Activated CD8-positive, alpha-beta memory T cell treated with anti-CD3 and anti-CD28 coated beads for 36 hours (primary cell): Measurements from ENCODE around the gene DVL2. TPM values are rescaled to one million over a fixed set of nuclear protein-coding genes. Genes with fewer than 3 reads are reported as not detected.

ENCODE experiments used
- CTCF ChIA-PET: fragments of 350-600 bp; sonication (Branson Sonifier 250); formaldehyde crosslinking; loops from one replicate; lab custom pipeline; 2021; ENCODE audit warnings: antibody characterized with exemption; lab: Charles Lee
- POLR2A ChIA-PET: fragments of 350-600 bp; sonication (Branson Sonifier 250); formaldehyde crosslinking; loops from one replicate; lab custom pipeline; 2021; ENCODE audit warnings: antibody characterized with exemption; lab: Charles Lee
- total RNA-seq, 2 experiments: library from RNA; stranded (reverse); gene quantifications; one replicate each; pipeline ENCODE4 v1.2.3, GENCODE V29; 2021

The DVL2 gene
- total RNA-seq, 2 experiments from 2014 or later = 64.4 to 68.9 TPM

- POLR2A ChIA-PET = interaction anchor here (1.1 kb wide), 1 partner anchor 9 kb away, joined by 6 read pairs; the partner anchor contains the start of gene CTDNEP1
- CTCF ChIA-PET = interaction anchor here (0.9 to 1.3 kb wide), 3 partner anchors 9 to 22 kb away, joined by 3 read pairs; partner anchors contain the start of genes CTDNEP1 and ELP5
Measured at GRCh38 chr17:7242717-7243452, 8.6 kb upstream of the DVL2 start.

DNA sequence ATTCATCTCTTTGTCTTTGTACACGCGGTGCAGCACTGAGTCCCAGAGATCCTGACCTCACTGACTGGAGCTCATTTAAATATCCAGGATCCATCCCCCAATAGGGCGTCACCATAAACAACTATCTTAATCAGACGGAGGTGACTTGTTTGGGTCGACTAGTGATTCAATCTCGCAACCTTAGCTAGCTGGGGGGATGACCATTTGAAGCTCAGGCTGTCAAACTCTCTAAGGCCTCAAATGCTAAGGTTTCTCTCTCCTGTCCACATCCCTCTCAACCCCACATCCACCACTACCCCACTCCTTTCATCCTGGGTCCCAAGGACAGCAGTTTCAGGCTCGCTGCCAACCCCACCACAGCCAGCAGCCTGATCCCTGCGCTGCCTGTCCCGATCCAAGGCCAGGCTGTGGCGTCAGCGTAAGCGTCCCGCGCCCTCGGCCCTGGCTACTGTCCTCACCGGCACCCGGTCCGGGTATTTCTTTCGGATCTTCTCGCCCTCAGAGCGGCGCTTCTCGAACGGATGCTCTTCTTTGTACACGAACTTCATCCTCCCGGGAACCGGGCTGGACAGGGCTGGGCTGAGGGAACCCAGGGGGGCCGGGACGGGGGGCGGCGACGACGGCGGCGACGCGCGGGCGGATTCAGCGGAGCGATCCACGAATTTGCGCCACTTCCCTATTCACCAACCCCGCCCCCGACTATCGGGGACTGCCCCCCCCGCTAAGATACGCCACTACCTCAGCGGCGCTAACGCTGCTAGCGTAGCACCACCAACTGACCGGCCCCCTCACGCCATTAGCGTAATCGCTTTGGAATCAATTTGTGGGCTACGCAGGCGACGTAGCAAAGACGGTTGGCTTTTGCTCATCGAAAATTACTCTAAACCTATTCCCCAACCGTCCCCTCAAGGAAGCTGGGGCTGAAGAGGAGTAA is 7.7 kb upstream of the DVL2 start, which contains the start of gene GABARAP:
Gene GABARAP, minus strand, starts transcription at position 667 of the 934 bp plus-strand sequence. Its CDS starts 119 bp downstream, at position 548.
- CTCF ChIA-PET = interaction anchor here (0.9 to 3.0 kb wide), 5 partner anchors 9 to 54 kb away, joined by 3 to 17 read pairs (median 3); partner anchors contain the start of genes CTDNEP1 and ELP5
- POLR2A ChIA-PET = interaction anchor here (0.6 to 1.1 kb wide), 3 partner anchors 9 to 612 kb away, joined by 3 to 7 read pairs (median 6); partner anchors contain the start of gene CTDNEP1

GRCh38 chr17:7241090-7241733 is 6.9 kb upstream of the DVL2 start:
- ChIA-PET CTCF (interaction anchor here (1.3 to 3.0 kb wide), 3 partner anchors 9 to 55 kb away, joined by 3 to 17 read pairs (median 7); partner anchors contain the start of genes CTDNEP1 and ELP5), POLR2A (interaction anchor here (0.6 to 1.1 kb wide), 3 partner anchors 20 to 612 kb away, joined by 3 to 7 read pairs (median 6); no protein-coding TSS in a partner anchor)

DNA sequence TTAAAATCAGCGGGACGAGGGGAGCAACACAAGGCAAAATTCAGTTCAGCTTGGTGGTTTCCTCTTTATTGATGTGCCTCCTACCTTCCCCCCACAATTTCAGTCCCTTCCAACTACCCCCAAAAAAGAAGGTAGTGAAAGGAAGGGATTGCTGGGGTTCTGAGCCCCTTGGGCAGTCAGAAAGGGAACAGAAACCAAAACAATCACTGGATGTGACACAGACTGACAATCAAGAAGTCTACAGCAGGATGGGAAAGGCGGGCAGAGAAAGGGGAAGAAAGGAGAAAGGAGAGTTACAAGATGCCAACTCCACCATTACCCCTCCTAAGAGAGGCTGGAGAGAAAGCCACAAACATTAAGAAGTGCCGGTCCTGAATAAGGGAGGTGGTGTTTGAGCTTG is 6.1 kb upstream of the DVL2 start:
- CTCF ChIA-PET = interaction anchor here (1.3 to 3.0 kb wide), 3 partner anchors 10 to 56 kb away, joined by 3 to 17 read pairs (median 7); partner anchors contain the start of genes CTDNEP1 and ELP5
- POLR2A ChIA-PET = interaction anchor here (0.9 kb wide), 1 partner anchor 41 kb away, joined by 4 read pairs; the partner anchor contains the start of gene SLC2A4

GRCh38 chr17:7239091-7240027 is 5.0 kb upstream of the DVL2 start, which contains the start of gene PHF23:
Gene PHF23, minus strand, starts transcription at chr17:7239457. Its CDS starts 178 bp downstream, at chr17:7239279.
- ChIA-PET POLR2A (interaction anchor here (0.9 to 4.2 kb wide), 5 partner anchors 12 to 341 kb away, joined by 3 to 19 read pairs (median 4); partner anchors contain the start of genes ACADVL, CTDNEP1, DLG4 and ELP5), CTCF (interaction anchor here (1.0 to 3.0 kb wide), 4 partner anchors 11 to 57 kb away, joined by 4 to 17 read pairs (median 6); partner anchors contain the start of genes ACADVL, CTDNEP1, DLG4 and ELP5)

GRCh38 chr17:7238420-7239090 is 4.2 kb upstream of the DVL2 start:
- CTCF ChIA-PET = interaction anchor here (0.7 to 1.8 kb wide), 2 partner anchors 18 to 25 kb away, joined by 3 to 5 read pairs; no protein-coding TSS in a partner anchor
- POLR2A ChIA-PET = interaction anchor here (0.6 to 4.2 kb wide), 8 partner anchors 10 to 342 kb away, joined by 3 to 19 read pairs (median 3); partner anchors contain the start of genes ACADVL, ACAP1, CTDNEP1 and DLG4

- POLR2A ChIA-PET = interaction anchor here (0.5 to 4.2 kb wide), 8 partner anchors 11 to 99 kb away, joined by 3 to 19 read pairs (median 3); partner anchors contain the start of genes ACADVL, ACAP1, CTDNEP1 and DLG4
- CTCF ChIA-PET = interaction anchor here (0.7 to 1.8 kb wide), 2 partner anchors 17 to 25 kb away, joined by 3 to 5 read pairs; no protein-coding TSS in a partner anchor
Measured at GRCh38 chr17:7237761-7238419, 3.6 kb upstream of the DVL2 start.

- ChIA-PET CTCF (interaction anchor here (0.9 kb wide), 1 partner anchor 17 kb away, joined by 3 read pairs; no protein-coding TSS in a partner anchor), POLR2A (interaction anchor here (0.5 to 4.2 kb wide), 4 partner anchors 14 to 23 kb away, joined by 3 to 19 read pairs (median 6); partner anchors contain the start of genes ACADVL, CTDNEP1, DLG4 and ELP5)
Measured at GRCh38 chr17:7237266-7237760, 3.0 kb upstream of the DVL2 start.

- ChIA-PET CTCF (interaction anchor here (0.9 kb wide), 1 partner anchor 17 kb away, joined by 3 read pairs; no protein-coding TSS in a partner anchor), POLR2A (interaction anchor here (4.2 kb wide), 1 partner anchor 17 kb away, joined by 19 read pairs; the partner anchor contains the start of genes ACADVL and DLG4)
Measured at GRCh38 chr17:7236808-7237207, 2.5 kb upstream of the DVL2 start.

DNA sequence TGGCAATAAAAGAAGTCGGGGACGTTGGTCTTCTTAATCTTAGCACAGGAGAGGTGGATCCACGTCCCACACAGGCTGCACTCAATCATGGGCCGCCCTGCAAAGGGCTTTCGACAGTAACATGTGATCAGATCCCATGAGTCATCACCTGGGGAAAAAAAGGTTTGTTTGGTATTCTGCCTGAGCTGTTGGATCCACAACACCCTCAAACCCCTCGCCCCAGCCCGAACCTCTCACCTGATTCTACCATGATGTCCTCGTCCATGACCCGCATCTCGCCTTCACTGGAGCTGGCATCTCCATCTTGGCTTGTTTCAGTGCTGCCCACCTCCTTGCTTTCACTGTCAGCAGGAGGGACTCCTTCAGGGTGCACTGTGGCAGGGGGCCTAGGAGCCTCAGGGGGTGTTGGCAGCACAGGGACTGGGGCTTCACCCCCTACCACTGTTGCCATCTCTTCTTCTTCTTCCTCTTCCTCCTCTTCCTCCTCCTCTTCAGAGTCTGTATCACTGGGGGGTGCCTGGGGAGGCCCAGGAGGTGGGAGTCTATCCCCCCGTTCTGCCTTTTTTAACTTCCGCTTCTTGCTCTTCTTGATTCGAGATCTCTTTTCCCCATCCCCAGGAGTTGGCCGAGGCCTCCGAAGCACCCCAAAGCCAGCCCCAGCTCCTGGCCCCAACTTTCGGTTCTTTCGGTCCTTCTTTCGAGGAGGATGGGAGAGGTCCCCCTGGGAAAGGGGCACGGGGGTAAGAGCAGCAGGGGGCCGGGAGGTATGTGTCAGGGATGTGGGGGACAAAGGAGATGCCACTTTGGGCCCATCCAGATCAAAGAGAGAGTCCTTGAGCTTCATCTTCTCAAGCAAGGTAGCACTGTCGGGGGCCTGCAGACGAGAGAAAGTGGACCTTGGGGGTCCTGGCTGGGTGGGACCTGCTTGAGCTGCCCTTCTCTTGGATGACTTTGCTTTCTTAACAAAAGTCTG is 1.7 kb upstream of the DVL2 start:
- ChIA-PET POLR2A (interaction anchor here (4.2 kb wide), 1 partner anchor 17 kb away, joined by 19 read pairs; the partner anchor contains the start of genes ACADVL and DLG4), CTCF (interaction anchor here (0.5 to 1.5 kb wide), 3 partner anchors 16 to 92 kb away, joined by 3 to 4 read pairs (median 3); no protein-coding TSS in a partner anchor)

DNA sequence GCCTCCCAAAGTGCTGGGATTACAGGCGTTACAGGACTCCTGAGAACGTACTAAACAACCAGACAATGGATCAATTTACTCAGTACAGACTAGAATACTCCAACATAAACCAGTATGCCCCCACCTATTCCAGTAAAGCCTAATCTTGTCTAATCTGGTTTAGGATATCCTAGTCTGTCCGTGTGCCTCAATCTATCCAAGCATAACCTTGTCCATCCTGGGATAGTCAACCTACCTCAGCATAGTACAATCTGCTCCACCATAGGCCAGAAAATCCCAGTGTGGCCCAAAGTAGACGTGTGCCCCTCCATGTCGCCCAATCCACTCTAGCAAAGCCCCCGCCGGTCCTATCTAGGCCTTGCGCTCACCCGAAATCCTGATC is 625 bp downstream of the DVL2 start:
- ChIA-PET CTCF (interaction anchor here (0.6 to 1.6 kb wide), 4 partner anchors 13 to 63 kb away, joined by 4 to 7 read pairs (median 4); partner anchors contain the start of gene ACADVL), POLR2A (interaction anchor here (1.1 to 1.7 kb wide), 3 partner anchors 11 to 14 kb away, joined by 4 to 11 read pairs (median 5); partner anchors contain the start of genes ACADVL and DLG4)

- ChIA-PET POLR2A (interaction anchor here (1.1 kb wide), 1 partner anchor 11 kb away, joined by 3 read pairs; no protein-coding TSS in a partner anchor), CTCF (interaction anchor here (0.8 to 1.5 kb wide), 2 partner anchors 12 to 186 kb away, joined by 3 to 7 read pairs; partner anchors contain the start of gene ACADVL)
Measured at GRCh38 chr17:7232114-7232513, 2.2 kb downstream of the DVL2 start.

GRCh38 chr17:7229504-7229903 is 4.8 kb downstream of the DVL2 start:
- ChIA-PET POLR2A (interaction anchor here (0.6 to 1.5 kb wide), 3 partner anchors 9 to 427 kb away, joined by 3 to 6 read pairs (median 3); partner anchors contain the start of genes ACADVL and DLG4), CTCF (no interaction called here)
